ENCODE data around the gene LYAR.
"Not testable (repeated sequence)": the region's sequence is repeated elsewhere in the genome, so short reads cannot be mapped to it uniquely, and the experiment has no call there.

Gene LYAR

GRCh38 chr4:4259484-4260100 is 30.4 kb downstream of the LYAR start:
- no peaks in the 10 kb centered on the region for H3K36me3 ChIP-seq (ENCODE audit: control insufficient read depth, insufficient read depth, low read length, severe bottlenecking)

GRCh38 chr4:4257705-4258104 is 32.2 kb downstream of the LYAR start:
- not testable (repeated sequence) for H3K4me1 ChIP-seq (ENCODE audit: control insufficient read depth, insufficient read depth, low read length); H3K9ac ChIP-seq (ENCODE audit: low read length); H3K4me3 ChIP-seq (ENCODE audit: low read length); DNase-seq (ENCODE audit: low read depth); H3K36me3 ChIP-seq (ENCODE audit: control insufficient read depth, insufficient read depth, low read length, severe bottlenecking); H3K9me3 ChIP-seq (ENCODE audit: control insufficient read depth, low read length)
- H3K27me3 ChIP-seq (replicated peaks; ENCODE audit: control insufficient read depth, insufficient read depth, low read length), result peaks cover 37% of the 10 kb centered on the region

More at GRCh38 chr4:4259484-4260100, 30.4 kb downstream of the LYAR start:
- DNase-seq (ENCODE audit: low read depth), result peak; percentile 17
- H3K9ac ChIP-seq (ENCODE audit: low read length), result peak overlapping the region; percentile 24
- H3K27me3 ChIP-seq (replicated peaks; ENCODE audit: control insufficient read depth, insufficient read depth, low read length), result peaks cover 30% of the 10 kb centered on the region
- H3K9me3 ChIP-seq (ENCODE audit: control insufficient read depth, low read length), result no peaks in the 10 kb centered on the region
- peaks cover 7% of the 10 kb centered on the region for H3K4me1 ChIP-seq (ENCODE audit: control insufficient read depth, insufficient read depth, low read length)
- peak overlapping the region; percentile 33 for H3K4me3 ChIP-seq (ENCODE audit: low read length)

DNA sequence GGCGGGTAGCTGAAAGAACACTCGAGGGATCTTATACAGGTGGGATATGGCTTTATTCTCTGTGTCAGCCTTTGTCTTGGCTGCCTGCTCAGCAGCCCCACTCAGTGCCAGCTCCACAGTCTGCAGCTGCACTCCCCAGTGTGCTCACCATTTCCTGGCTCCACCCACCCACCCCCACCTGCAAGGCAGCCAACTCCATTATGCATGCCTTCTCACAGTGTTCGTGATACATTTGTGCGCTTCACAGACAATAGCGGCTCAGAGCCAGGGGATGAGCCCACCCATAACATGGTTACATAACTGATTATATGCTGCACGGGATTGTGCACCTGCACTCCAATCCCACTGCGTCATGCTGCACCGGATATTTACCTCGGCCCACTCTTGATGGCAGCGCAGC is 33.2 kb downstream of the LYAR start:
- H3K36me3 ChIP-seq (ENCODE audit: control insufficient read depth, insufficient read depth, low read length, severe bottlenecking), result no peaks in the 10 kb centered on the region
- H3K9ac ChIP-seq (ENCODE audit: low read length), result no peak overlapping the region
- H3K4me1 ChIP-seq (ENCODE audit: control insufficient read depth, insufficient read depth, low read length), result peaks cover 7% of the 10 kb centered on the region
- no peak for DNase-seq (ENCODE audit: low read depth)
- H3K4me3 ChIP-seq (ENCODE audit: low read length), result no peak overlapping the region
- peaks cover 37% of the 10 kb centered on the region for H3K27me3 ChIP-seq (replicated peaks; ENCODE audit: control insufficient read depth, insufficient read depth, low read length)
- no peaks in the 10 kb centered on the region for H3K9me3 ChIP-seq (ENCODE audit: control insufficient read depth, low read length)

DNA sequence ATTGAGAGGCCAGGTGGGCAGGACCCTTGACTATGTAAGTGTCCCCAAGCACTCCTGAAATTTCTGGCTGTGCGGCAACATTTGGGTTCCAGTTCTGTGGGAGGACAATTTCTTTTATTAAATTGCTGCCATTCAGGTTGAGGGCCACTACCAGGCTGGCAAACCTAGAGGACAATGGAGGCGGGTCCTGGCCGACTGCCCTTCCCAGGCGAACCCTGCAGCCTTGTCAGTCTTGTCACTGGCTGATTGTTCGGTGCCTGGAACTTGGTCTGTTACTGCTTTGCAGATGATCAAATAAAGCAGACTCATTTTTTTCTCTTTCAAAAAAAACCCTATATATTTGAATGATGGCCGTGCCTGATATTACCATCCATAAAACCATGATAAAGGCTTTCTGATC is 35.3 kb downstream of the LYAR start:
- Histone ChIP-seq H3K4me1 (ENCODE audit: control insufficient read depth, insufficient read depth, low read length) (peaks cover 5% of the 10 kb centered on the region), H3K9ac (ENCODE audit: low read length) (no peak overlapping the region), H3K27me3 (replicated peaks; ENCODE audit: control insufficient read depth, insufficient read depth, low read length) (peaks cover 36% of the 10 kb centered on the region), H3K36me3 (ENCODE audit: control insufficient read depth, insufficient read depth, low read length, severe bottlenecking) (no peaks in the 10 kb centered on the region), H3K9me3 (ENCODE audit: control insufficient read depth, low read length) (no peaks in the 10 kb centered on the region), H3K4me3 (ENCODE audit: low read length) (no peak overlapping the region)
- no peak for DNase-seq (ENCODE audit: low read depth)

GRCh38 chr4:4254199-4254598 is 35.8 kb downstream of the LYAR start:
- H3K9ac ChIP-seq (ENCODE audit: low read length), result no peak overlapping the region
- H3K4me1 ChIP-seq (ENCODE audit: control insufficient read depth, insufficient read depth, low read length), result peaks cover under 1% of the 10 kb centered on the region
- no peaks in the 10 kb centered on the region for H3K9me3 ChIP-seq (ENCODE audit: control insufficient read depth, low read length)
- peaks cover 36% of the 10 kb centered on the region for H3K27me3 ChIP-seq (replicated peaks; ENCODE audit: control insufficient read depth, insufficient read depth, low read length)
- H3K4me3 ChIP-seq (ENCODE audit: low read length), result no peak overlapping the region
- no peak for DNase-seq (ENCODE audit: low read depth)
- H3K36me3 ChIP-seq (ENCODE audit: control insufficient read depth, insufficient read depth, low read length, severe bottlenecking), result no peaks in the 10 kb centered on the region

DNA sequence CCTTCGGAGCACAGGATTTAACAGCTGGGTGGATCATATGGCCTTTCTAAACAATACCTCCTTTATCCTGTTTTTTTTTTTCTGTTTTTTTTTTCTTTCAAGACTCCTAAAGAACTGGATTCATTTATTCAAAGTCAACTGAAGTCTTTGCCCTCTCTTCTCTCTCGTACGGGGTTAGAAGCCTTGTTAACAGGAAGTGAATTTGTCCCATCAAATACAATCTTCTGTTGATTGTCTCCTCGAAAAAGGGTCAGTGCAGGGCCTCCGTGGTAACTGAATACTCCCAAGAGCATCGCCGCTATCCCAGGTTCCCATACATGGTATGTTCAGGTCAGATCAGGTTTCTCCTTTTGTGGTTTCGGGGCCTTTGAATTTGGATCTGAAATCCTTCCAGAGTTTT is 40.1 kb downstream of the LYAR start:
- Histone ChIP-seq H3K9me3 (ENCODE audit: control insufficient read depth, low read length) (no peaks in the 10 kb centered on the region), H3K36me3 (ENCODE audit: control insufficient read depth, insufficient read depth, low read length, severe bottlenecking) (peaks cover 8% of the 10 kb centered on the region), H3K4me1 (ENCODE audit: control insufficient read depth, insufficient read depth, low read length) (peaks cover 15% of the 10 kb centered on the region), H3K9ac (ENCODE audit: low read length) (no peak overlapping the region), H3K27me3 (replicated peaks; ENCODE audit: control insufficient read depth, insufficient read depth, low read length) (peaks cover 13% of the 10 kb centered on the region), H3K4me3 (ENCODE audit: low read length) (no peak overlapping the region)
- DNase-seq (ENCODE audit: low read depth), result no peak

DNA sequence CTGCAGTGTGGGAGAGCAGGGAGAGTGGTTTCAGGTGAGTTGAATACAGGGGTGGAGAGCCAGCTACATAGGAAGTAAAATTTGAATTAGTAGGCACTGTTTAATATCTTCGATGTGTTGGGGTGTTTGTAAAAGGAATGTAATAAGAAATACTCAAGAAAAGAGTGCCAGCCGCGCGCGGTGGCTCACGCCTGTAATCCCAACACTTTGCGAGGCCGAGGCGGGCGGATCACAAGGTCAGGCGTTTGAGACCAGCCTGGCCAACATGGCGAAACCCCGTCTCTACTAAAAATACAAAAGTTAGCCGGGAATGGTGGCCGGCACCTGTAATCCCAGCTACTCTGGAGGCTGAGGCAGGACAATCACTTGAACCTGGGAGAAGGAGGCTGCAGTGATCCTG is 40.6 kb downstream of the LYAR start:
- Histone ChIP-seq H3K36me3 (ENCODE audit: control insufficient read depth, insufficient read depth, low read length, severe bottlenecking) (peaks cover 13% of the 10 kb centered on the region), H3K4me1 (ENCODE audit: control insufficient read depth, insufficient read depth, low read length) (peaks cover 15% of the 10 kb centered on the region)
- H3K4me3 ChIP-seq (ENCODE audit: low read length); H3K9ac ChIP-seq (ENCODE audit: low read length); H3K9me3 ChIP-seq (ENCODE audit: control insufficient read depth, low read length); H3K27me3 ChIP-seq (replicated peaks; ENCODE audit: control insufficient read depth, insufficient read depth, low read length); DNase-seq (ENCODE audit: low read depth): not testable (repeated sequence)

DNA sequence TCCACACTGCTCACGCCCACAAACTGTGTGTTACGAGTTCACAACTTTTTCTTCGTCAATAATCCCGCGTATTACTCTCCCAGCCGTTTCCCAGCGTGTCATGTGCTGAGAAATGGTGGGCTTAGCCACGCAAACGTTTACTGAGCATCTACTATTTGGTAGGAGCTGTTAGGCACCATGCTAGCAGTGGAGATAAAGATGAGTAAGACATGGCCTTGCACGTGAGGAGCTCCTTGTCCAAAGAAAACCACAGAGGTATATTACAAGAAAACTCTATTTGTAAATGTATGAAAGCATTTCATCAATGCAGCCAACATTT is 41.1 kb downstream of the LYAR start:
- H3K27me3 ChIP-seq (replicated peaks; ENCODE audit: control insufficient read depth, insufficient read depth, low read length), result peaks cover 4% of the 10 kb centered on the region
- H3K9ac ChIP-seq (ENCODE audit: low read length), result peak overlapping the region; percentile 98
- DNase-seq (ENCODE audit: low read depth), result no peak
- peak overlapping the region; percentile 93 for H3K4me3 ChIP-seq (ENCODE audit: low read length)
- peaks cover 18% of the 10 kb centered on the region for H3K36me3 ChIP-seq (ENCODE audit: control insufficient read depth, insufficient read depth, low read length, severe bottlenecking)
- no peaks in the 10 kb centered on the region for H3K9me3 ChIP-seq (ENCODE audit: control insufficient read depth, low read length)
- peaks cover 15% of the 10 kb centered on the region for H3K4me1 ChIP-seq (ENCODE audit: control insufficient read depth, insufficient read depth, low read length)

GRCh38 chr4:4248029-4248884 is 41.7 kb downstream of the LYAR start, which contains the start of gene TMEM128:
TMEM128 (minus strand) TSS chr4:4248223; CDS start chr4:4248202, 21 bp downstream.
- H3K36me3 ChIP-seq (ENCODE audit: control insufficient read depth, insufficient read depth, low read length, severe bottlenecking), result peaks cover 24% of the 10 kb centered on the region
- peaks cover 15% of the 10 kb centered on the region for H3K4me1 ChIP-seq (ENCODE audit: control insufficient read depth, insufficient read depth, low read length)
- peak; percentile 98 for DNase-seq (ENCODE audit: low read depth)

DNA sequence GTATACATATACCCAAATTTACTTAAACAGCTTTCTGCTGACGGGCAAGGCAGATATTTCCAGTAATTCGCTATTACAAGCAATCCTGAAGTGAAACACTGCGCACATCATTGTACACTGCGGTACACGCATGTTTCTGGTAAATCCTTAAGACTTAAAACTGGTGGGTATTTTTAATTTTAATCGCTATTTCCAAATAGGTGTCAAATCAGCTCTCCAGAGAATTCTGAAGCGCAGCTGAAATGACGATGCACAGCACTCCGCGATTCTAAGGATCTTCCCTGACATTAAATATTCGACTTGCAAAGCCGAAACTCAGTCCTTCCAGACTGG is 42.3 kb downstream of the LYAR start:
- Histone ChIP-seq H3K27me3 (replicated peaks; ENCODE audit: control insufficient read depth, insufficient read depth, low read length) (peaks cover 4% of the 10 kb centered on the region), H3K9me3 (ENCODE audit: control insufficient read depth, low read length) (no peaks in the 10 kb centered on the region), H3K4me3 (ENCODE audit: low read length) (peak overlapping the region; percentile 93), H3K36me3 (ENCODE audit: control insufficient read depth, insufficient read depth, low read length, severe bottlenecking) (peaks cover 24% of the 10 kb centered on the region), H3K4me1 (ENCODE audit: control insufficient read depth, insufficient read depth, low read length) (peaks cover 15% of the 10 kb centered on the region), H3K9ac (ENCODE audit: low read length) (peak overlapping the region; percentile 98)
- no peak for DNase-seq (ENCODE audit: low read depth)

More at GRCh38 chr4:4248029-4248884, 41.7 kb downstream of the LYAR start, which contains the start of gene TMEM128:
- Histone ChIP-seq H3K4me3 (ENCODE audit: low read length) (peak within 1 kb of the TSS; percentile 93), H3K27me3 (replicated peaks; ENCODE audit: control insufficient read depth, insufficient read depth, low read length) (peaks cover 4% of the 10 kb centered on the region), H3K9me3 (ENCODE audit: control insufficient read depth, low read length) (no peaks in the 10 kb centered on the region), H3K9ac (ENCODE audit: low read length) (peak within 1 kb of the TSS; percentile 98)

GRCh38 chr4:4245172-4245571 is 44.8 kb downstream of the LYAR start:
- no peaks in the 10 kb centered on the region for H3K9me3 ChIP-seq (ENCODE audit: control insufficient read depth, low read length)
- H3K36me3 ChIP-seq (ENCODE audit: control insufficient read depth, insufficient read depth, low read length, severe bottlenecking), result peaks cover 44% of the 10 kb centered on the region
- peaks cover 15% of the 10 kb centered on the region for H3K4me1 ChIP-seq (ENCODE audit: control insufficient read depth, insufficient read depth, low read length)
- H3K9ac ChIP-seq (ENCODE audit: low read length), result no peak overlapping the region
- DNase-seq (ENCODE audit: low read depth), result no peak
- H3K27me3 ChIP-seq (replicated peaks; ENCODE audit: control insufficient read depth, insufficient read depth, low read length), result no peaks in the 10 kb centered on the region
- H3K4me3 ChIP-seq (ENCODE audit: low read length), result no peak overlapping the region

Data from adipocyte (in vitro differentiated cells).